ENCODE measurements around the gene CD320. TPM values are rescaled to one million over a fixed set of nuclear protein-coding genes. Genes with fewer than 3 reads are reported as not detected.
A peak's percentile ranks its signal among the peaks of the same experiment; 100 is the strongest.
"Not testable (repeated sequence)": the region's sequence is repeated elsewhere in the genome, so short reads cannot be mapped to it uniquely, and the experiment has no call there.

Gene CD320
- total RNA-seq, 2 experiments from 2014 or later = 17.1 to 17.6 TPM

- H3K27me3 ChIP-seq (ENCODE audit: control insufficient read depth in 1 of 2, insufficient read depth in 2 of 2, low read length in 2 of 2) = no peaks in the 10 kb centered on the region
- TF ChIP-seq CTCF (IDR thresholded peaks at IDR 0.05) = no peak
- Mint-ChIP-seq H3K27ac (no peak overlapping the region), H3K36me3 (ENCODE audit: low read depth) (peaks cover 54% of the 10 kb centered on the region), H3K4me1 (ENCODE audit: low read depth) (peaks cover 22% of the 10 kb centered on the region), H3K9me3 (no peaks in the 10 kb centered on the region), H3K4me3 (peak overlapping the region; percentile 30), H3K27me3 (no peaks in the 10 kb centered on the region)
- ATAC-seq (ENCODE audit: poor library complexity) = no peak
- H3K36me3 ChIP-seq (ENCODE audit: insufficient read depth, low read length) = peaks cover 42% of the 10 kb centered on the region
- ChIA-PET POLR2A (no interaction called here), CTCF (no interaction called here)
- no peaks in the 10 kb centered on the region for H3K9me3 ChIP-seq (ENCODE audit: control insufficient read depth in 1 of 2, insufficient read depth in 1 of 2, low read length in 2 of 2)
- peaks cover 13% of the 10 kb centered on the region for H3K4me1 ChIP-seq (ENCODE audit: insufficient read depth, low read length)
- no peak for DNase-seq
- no peak overlapping the region for H3K4me3 ChIP-seq (ENCODE audit: low read length)
- intact Hi-C loops (cut with DNase I, micrococcal nuclease) = no loop called here
- H3K27ac ChIP-seq (ENCODE audit: low read depth in 1 of 2, low read length in 2 of 2) = no peak overlapping the region
Observed at GRCh38 chr19:8316351-8317125, 8.4 kb upstream of the CD320 start.

GRCh38 chr19:8314981-8315640 lies 7.0 kb upstream of the CD320 start:
- ATAC-seq (ENCODE audit: poor library complexity); POLR2A ChIA-PET; H3K27ac Mint-ChIP-seq; intact Hi-C loops (cut with DNase I, micrococcal nuclease); H3K27me3 ChIP-seq (ENCODE audit: control insufficient read depth in 1 of 2, insufficient read depth in 2 of 2, low read length in 2 of 2); H3K27ac ChIP-seq (ENCODE audit: low read depth in 1 of 2, low read length in 2 of 2); H3K4me3 Mint-ChIP-seq; H3K27me3 Mint-ChIP-seq; DNase-seq; H3K9me3 Mint-ChIP-seq; H3K4me1 ChIP-seq (ENCODE audit: insufficient read depth, low read length); H3K4me3 ChIP-seq (ENCODE audit: low read length); H3K4me1 Mint-ChIP-seq (ENCODE audit: low read depth); H3K9me3 ChIP-seq (ENCODE audit: control insufficient read depth in 1 of 2, insufficient read depth in 1 of 2, low read length in 2 of 2); CTCF ChIA-PET: not testable (repeated sequence)
- H3K36me3 Mint-ChIP-seq (ENCODE audit: low read depth) = peaks cover 46% of the 10 kb centered on the region
- peaks cover 53% of the 10 kb centered on the region for H3K36me3 ChIP-seq (ENCODE audit: insufficient read depth, low read length)

GRCh38 chr19:8311461-8312260 lies 3.5 kb upstream of the CD320 start:
- ATAC-seq (ENCODE audit: poor library complexity) (no peak), DNase-seq (no peak)
- ChIA-PET CTCF (interaction anchor here (0.6 kb wide), 1 partner anchor 45 kb away, joined by 3 read pairs; no protein-coding TSS in a partner anchor), POLR2A (interaction anchor here (0.8 to 0.9 kb wide), 2 partner anchors 9 to 10 kb away, joined by 3 to 4 read pairs; partner anchors contain the start of genes NDUFA7 and RPS28)
- Mint-ChIP-seq H3K27me3 (no peaks in the 10 kb centered on the region), H3K27ac (no peak overlapping the region), H3K9me3 (no peaks in the 10 kb centered on the region), H3K36me3 (ENCODE audit: low read depth) (peaks cover 53% of the 10 kb centered on the region), H3K4me1 (ENCODE audit: low read depth) (peaks cover 30% of the 10 kb centered on the region), H3K4me3 (no peak overlapping the region)
- intact Hi-C loops (cut with DNase I, micrococcal nuclease) = no loop called here
- Histone ChIP-seq H3K27me3 (ENCODE audit: control insufficient read depth in 1 of 2, insufficient read depth in 2 of 2, low read length in 2 of 2) (no peaks in the 10 kb centered on the region), H3K36me3 (ENCODE audit: insufficient read depth, low read length) (peaks cover 62% of the 10 kb centered on the region), H3K9me3 (ENCODE audit: control insufficient read depth in 1 of 2, insufficient read depth in 1 of 2, low read length in 2 of 2) (no peaks in the 10 kb centered on the region), H3K27ac (ENCODE audit: low read depth in 1 of 2, low read length in 2 of 2) (no peak overlapping the region), H3K4me1 (ENCODE audit: insufficient read depth, low read length) (peaks cover 32% of the 10 kb centered on the region), H3K4me3 (ENCODE audit: low read length) (no peak overlapping the region)
- no peak for TF ChIP-seq CTCF (IDR thresholded peaks at IDR 0.05)

Data from CD4-positive, alpha-beta T cell (primary cell).